ENCODE data around the gene URB1. TPM values are rescaled to one million over a fixed set of nuclear protein-coding genes. Genes with fewer than 3 reads are reported as not detected.
"Not testable (repeated sequence)": the region's sequence is repeated elsewhere in the genome, so short reads cannot be mapped to it uniquely, and the experiment has no call there.

URB1 gene
- total and polyA plus RNA-seq, 7 experiments from 2014 or later, result 1.8 to 20.6 (median 15.3) TPM

GRCh38 chr21:32370998-32371766, 21.6 kb downstream of the URB1 start:
- Histone ChIP-seq H3K9me3 (ENCODE audit: control insufficient read depth in 2 of 3, low read length in 3 of 3) (no peaks in the 10 kb centered on the region), H3K27me3 (ENCODE audit: control insufficient read depth in 2 of 2, insufficient read depth in 2 of 2, low read length in 2 of 2) (no peaks in the 10 kb centered on the region), H3K4me1 (ENCODE audit: control insufficient read depth in 2 of 2, insufficient read depth in 2 of 2, low read length in 2 of 2) (no peaks in the 10 kb centered on the region), H3K4me3 (ENCODE audit: low read length) (no peak overlapping the region), H3K36me3 (ENCODE audit: control insufficient read depth in 2 of 3, insufficient read depth in 3 of 3, low read length in 3 of 3) (peaks cover 0 to 78% (median 26%) of the 10 kb centered on the region in 3 experiments), H3K27ac (ENCODE audit: low read depth, low read length) (no peak overlapping the region)
- ATAC-seq (no peak), DNase-seq (no peak)
- Mint-ChIP-seq H3K27me3 (no peaks in the 10 kb centered on the region), H3K27ac (peak overlapping the region in 1 of 9 donors; percentile 37), H3K36me3 (peaks cover 8 to 63% (median 36%) of the 10 kb centered on the region in 5 donors), H3K9me3 (no peaks in the 10 kb centered on the region), H3K4me1 (peaks cover 0 to 5% (median 0%) of the 10 kb centered on the region in 7 donors), H3K4me3 (no peak overlapping the region)
- ChIA-PET CTCF (no interaction called here), POLR2A (no interaction called here)
- intact Hi-C loops (cut with micrococcal nuclease), result no loop called here

DNA sequence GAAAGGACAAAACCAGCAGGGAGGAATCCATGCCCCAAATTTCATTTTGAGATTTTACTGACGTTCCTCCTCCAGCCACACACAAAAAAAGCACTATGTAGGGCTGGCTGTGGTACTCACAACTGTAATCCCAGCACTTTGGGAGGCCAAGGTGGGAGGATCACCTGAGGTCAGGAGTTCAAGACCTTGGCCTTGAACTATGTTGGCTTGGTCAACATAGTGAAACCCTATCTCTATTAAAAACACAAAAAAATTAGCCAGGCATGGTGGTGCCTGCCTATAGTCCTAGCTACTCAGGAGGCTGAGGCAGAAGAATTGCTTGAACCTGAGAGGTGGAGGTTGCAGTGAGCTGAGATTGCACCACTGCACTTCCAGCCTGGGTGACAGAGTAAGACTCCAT, 23.9 kb downstream of the URB1 start:
- H3K9me3 ChIP-seq (ENCODE audit: control insufficient read depth in 2 of 3, low read length in 3 of 3); intact Hi-C loops (cut with micrococcal nuclease); H3K4me3 Mint-ChIP-seq; H3K27me3 ChIP-seq (ENCODE audit: control insufficient read depth in 2 of 2, insufficient read depth in 2 of 2, low read length in 2 of 2); ATAC-seq; H3K4me3 ChIP-seq (ENCODE audit: low read length); H3K27me3 Mint-ChIP-seq; CTCF ChIA-PET; H3K27ac ChIP-seq (ENCODE audit: low read depth, low read length); H3K4me1 ChIP-seq (ENCODE audit: control insufficient read depth in 2 of 2, insufficient read depth in 2 of 2, low read length in 2 of 2); H3K9me3 Mint-ChIP-seq; DNase-seq: not testable (repeated sequence)
- POLR2A ChIA-PET, result interaction anchor here (0.6 kb wide), 1 partner anchor 730 kb away, joined by 3 read pairs; no protein-coding TSS in a partner anchor
- Mint-ChIP-seq H3K36me3 (peaks cover 15 to 69% (median 37%) of the 10 kb centered on the region in 5 donors), H3K27ac (peak overlapping the region in 1 of 9 donors; percentile 26), H3K4me1 (peaks cover 0 to 10% (median 0%) of the 10 kb centered on the region in 7 donors)
- H3K36me3 ChIP-seq (ENCODE audit: control insufficient read depth in 2 of 3, insufficient read depth in 3 of 3, low read length in 3 of 3), result peaks cover 0 to 76% (median 24%) of the 10 kb centered on the region in 3 experiments

- no peaks in the 10 kb centered on the region for H3K27me3 ChIP-seq (ENCODE audit: control insufficient read depth in 2 of 2, insufficient read depth in 2 of 2, low read length in 2 of 2)
- ATAC-seq, result no peak
- ChIA-PET CTCF (no interaction called here), POLR2A (no interaction called here)
- Mint-ChIP-seq H3K27me3 (no peaks in the 10 kb centered on the region), H3K4me3 (no peak overlapping the region), H3K27ac (no peak overlapping the region), H3K4me1 (peaks cover 0 to 10% (median 0%) of the 10 kb centered on the region in 7 donors), H3K36me3 (peaks cover 15 to 68% (median 39%) of the 10 kb centered on the region in 5 donors), H3K9me3 (no peaks in the 10 kb centered on the region)
- no peak overlapping the region for H3K27ac ChIP-seq (ENCODE audit: low read depth, low read length)
- H3K36me3 ChIP-seq (ENCODE audit: control insufficient read depth in 2 of 3, insufficient read depth in 3 of 3, low read length in 3 of 3), result peaks cover 0 to 82% (median 24%) of the 10 kb centered on the region in 3 experiments
- DNase-seq, result no peak
- no peaks in the 10 kb centered on the region for H3K4me1 ChIP-seq (ENCODE audit: control insufficient read depth in 2 of 2, insufficient read depth in 2 of 2, low read length in 2 of 2)
- H3K4me3 ChIP-seq (ENCODE audit: low read length), result no peak overlapping the region
- no peaks in the 10 kb centered on the region for H3K9me3 ChIP-seq (ENCODE audit: control insufficient read depth in 2 of 3, low read length in 3 of 3)
- intact Hi-C loops (cut with micrococcal nuclease), result no loop called here
These were observed 24.4 kb downstream of the URB1 start for GRCh38 chr21:32368386-32368785.

GRCh38 chr21:32367158-32367557, 25.7 kb downstream of the URB1 start:
- Histone ChIP-seq H3K36me3 (ENCODE audit: control insufficient read depth in 2 of 3, insufficient read depth in 3 of 3, low read length in 3 of 3) (peaks cover 5 to 84% (median 31%) of the 10 kb centered on the region in 3 experiments), H3K4me1 (ENCODE audit: control insufficient read depth in 2 of 2, insufficient read depth in 2 of 2, low read length in 2 of 2) (no peaks in the 10 kb centered on the region)
- intact Hi-C loops (cut with micrococcal nuclease), result no loop called here

GRCh38 chr21:32366191-32366590, 26.6 kb downstream of the URB1 start:
- no peak overlapping the region for H3K27ac ChIP-seq (ENCODE audit: low read depth, low read length)
- H3K27me3 Mint-ChIP-seq, result no peaks in the 10 kb centered on the region
- H3K4me1 ChIP-seq (ENCODE audit: control insufficient read depth in 2 of 2, insufficient read depth in 2 of 2, low read length in 2 of 2), result no peaks in the 10 kb centered on the region
- peaks cover 0 to 8% (median 0%) of the 10 kb centered on the region in 7 donors for H3K4me1 Mint-ChIP-seq
- H3K36me3 ChIP-seq (ENCODE audit: control insufficient read depth in 2 of 3, insufficient read depth in 3 of 3, low read length in 3 of 3), result peaks cover 5 to 85% (median 30%) of the 10 kb centered on the region in 3 experiments
- intact Hi-C loops (cut with micrococcal nuclease), result no loop called here
- ATAC-seq, result no peak
- H3K27ac Mint-ChIP-seq, result no peak overlapping the region
- H3K4me3 ChIP-seq (ENCODE audit: low read length), result no peak overlapping the region
- no peaks in the 10 kb centered on the region for H3K9me3 ChIP-seq (ENCODE audit: control insufficient read depth in 2 of 3, low read length in 3 of 3)
- no peak for DNase-seq
- no peaks in the 10 kb centered on the region for H3K27me3 ChIP-seq (ENCODE audit: control insufficient read depth in 2 of 2, insufficient read depth in 2 of 2, low read length in 2 of 2)
- no peaks in the 10 kb centered on the region for H3K9me3 Mint-ChIP-seq
- POLR2A ChIA-PET, result no interaction called here
- CTCF ChIA-PET, result no interaction called here
- peaks cover 12 to 65% (median 30%) of the 10 kb centered on the region in 5 donors for H3K36me3 Mint-ChIP-seq
- H3K4me3 Mint-ChIP-seq, result no peak overlapping the region

More at GRCh38 chr21:32367158-32367557, 25.7 kb downstream of the URB1 start:
- no peaks in the 10 kb centered on the region for H3K9me3 ChIP-seq (ENCODE audit: control insufficient read depth in 2 of 3, low read length in 3 of 3)
- ChIA-PET POLR2A (no interaction called here), CTCF (no interaction called here)
- no peak overlapping the region for H3K4me3 ChIP-seq (ENCODE audit: low read length)
- H3K27ac ChIP-seq (ENCODE audit: low read depth, low read length), result no peak overlapping the region
- ATAC-seq (no peak), DNase-seq (no peak)
- H3K9me3 Mint-ChIP-seq, result no peaks in the 10 kb centered on the region
- H3K27me3 ChIP-seq (ENCODE audit: control insufficient read depth in 2 of 2, insufficient read depth in 2 of 2, low read length in 2 of 2), result no peaks in the 10 kb centered on the region
- no peak overlapping the region for H3K4me3 Mint-ChIP-seq
- peak overlapping the region in 1 of 9 donors; percentile 43 for H3K27ac Mint-ChIP-seq
- peaks cover 15 to 64% (median 35%) of the 10 kb centered on the region in 5 donors for H3K36me3 Mint-ChIP-seq
- H3K27me3 Mint-ChIP-seq, result no peaks in the 10 kb centered on the region
- peaks cover 0 to 8% (median 0%) of the 10 kb centered on the region in 7 donors for H3K4me1 Mint-ChIP-seq

- Histone ChIP-seq H3K27ac (ENCODE audit: low read depth, low read length) (no peak overlapping the region), H3K4me1 (ENCODE audit: control insufficient read depth in 2 of 2, insufficient read depth in 2 of 2, low read length in 2 of 2) (no peaks in the 10 kb centered on the region), H3K36me3 (ENCODE audit: control insufficient read depth in 2 of 3, insufficient read depth in 3 of 3, low read length in 3 of 3) (peaks cover 15 to 89% (median 32%) of the 10 kb centered on the region in 3 experiments), H3K27me3 (ENCODE audit: control insufficient read depth in 2 of 2, insufficient read depth in 2 of 2, low read length in 2 of 2) (no peaks in the 10 kb centered on the region), H3K9me3 (ENCODE audit: control insufficient read depth in 2 of 3, low read length in 3 of 3) (no peaks in the 10 kb centered on the region), H3K4me3 (ENCODE audit: low read length) (no peak overlapping the region)
- Mint-ChIP-seq H3K36me3 (peaks cover 15 to 72% (median 32%) of the 10 kb centered on the region in 5 donors), H3K9me3 (no peaks in the 10 kb centered on the region), H3K4me3 (no peak overlapping the region), H3K27ac (peak overlapping the region in 4 of 9 donors; percentile 6 to 55 (median 28)), H3K4me1 (peaks cover 0 to 12% (median 0%) of the 10 kb centered on the region in 7 donors), H3K27me3 (no peaks in the 10 kb centered on the region)
- POLR2A ChIA-PET, result no interaction called here
- ATAC-seq, result no peak
- no peak for DNase-seq
- intact Hi-C loops (cut with micrococcal nuclease), result no loop called here
- CTCF ChIA-PET, result no interaction called here
These were observed 28.0 kb downstream of the URB1 start for GRCh38 chr21:32364796-32365195.

DNA sequence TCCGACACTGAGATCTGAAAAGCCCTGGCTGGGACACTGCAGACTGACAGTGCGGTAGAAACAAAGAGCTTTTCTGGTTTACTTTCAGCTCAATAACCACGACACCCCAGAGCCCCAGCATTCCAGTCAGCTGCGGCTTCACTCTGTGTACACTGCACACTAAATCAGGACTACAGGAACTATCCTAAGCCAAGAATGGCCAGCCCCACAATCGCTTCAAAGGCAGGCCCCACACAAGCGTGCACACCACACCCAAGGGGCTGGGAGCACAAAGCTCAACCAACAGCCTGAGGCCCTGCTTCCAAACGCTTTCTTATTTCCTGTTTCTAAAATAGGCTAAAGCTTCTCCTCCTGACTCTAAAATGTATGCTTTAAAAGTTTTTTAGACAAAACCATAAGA, 28.4 kb downstream of the URB1 start:
- Histone ChIP-seq H3K36me3 (ENCODE audit: control insufficient read depth in 2 of 3, insufficient read depth in 3 of 3, low read length in 3 of 3) (peaks cover 15 to 93% (median 32%) of the 10 kb centered on the region in 3 experiments), H3K4me3 (ENCODE audit: low read length) (no peak overlapping the region), H3K27me3 (ENCODE audit: control insufficient read depth in 2 of 2, insufficient read depth in 2 of 2, low read length in 2 of 2) (no peaks in the 10 kb centered on the region), H3K4me1 (ENCODE audit: control insufficient read depth in 2 of 2, insufficient read depth in 2 of 2, low read length in 2 of 2) (no peaks in the 10 kb centered on the region), H3K9me3 (ENCODE audit: control insufficient read depth in 2 of 3, low read length in 3 of 3) (no peaks in the 10 kb centered on the region), H3K27ac (ENCODE audit: low read depth, low read length) (no peak overlapping the region)
- H3K4me1 Mint-ChIP-seq, result peaks cover 0 to 12% (median 0%) of the 10 kb centered on the region in 7 donors
- peak overlapping the region in 4 of 9 donors; percentile 13 to 56 (median 28) for H3K27ac Mint-ChIP-seq
- no peaks in the 10 kb centered on the region for H3K9me3 Mint-ChIP-seq
- no peak overlapping the region for H3K4me3 Mint-ChIP-seq
- DNase-seq (no peak), ATAC-seq (no peak)
- no peaks in the 10 kb centered on the region for H3K27me3 Mint-ChIP-seq
- CTCF ChIA-PET, result no interaction called here
- H3K36me3 Mint-ChIP-seq, result peaks cover 15 to 71% (median 35%) of the 10 kb centered on the region in 5 donors
- intact Hi-C loops (cut with micrococcal nuclease), result no loop called here
- POLR2A ChIA-PET, result no interaction called here
